ENCODE results near the gene ERICH6B. TPM values are rescaled to one million over a fixed set of nuclear protein-coding genes. Genes with fewer than 3 reads are reported as not detected.

The ERICH6B gene
- total and polyA plus RNA-seq, 2 of the 8 experiments (the other 6 are each of a cell fraction or from before 2014, with no cell fraction given) = not detected

GRCh38 chr13:45501175-45501526 is 114.4 kb downstream of the ERICH6B start (continued):
- TF ChIP-seq SIX5 (IDR thresholded peaks at IDR 0.05; ENCODE audit: low read depth, low read length) (no peak), EZH2 (IDR thresholded peaks at IDR 0.05; ENCODE audit: low read depth, low read length, severe bottlenecking) (no peak)
